HEK293 (cell line): ENCODE measurements around the gene ODAD3.
A peak's percentile ranks its signal among the peaks of the same experiment; 100 is the strongest.

Experiments
- CTCF ChIA-PET: fragments of 350-600 bp; formaldehyde crosslinking; extraction: SDS; loops from one replicate; lab custom pipeline; 2021; ENCODE audit warnings: antibody characterized with exemption; lab: Yijun Ruan, JAX
- POLR2A ChIA-PET: fragments of 300-600 bp; formaldehyde crosslinking; extraction: SDS; loops from one replicate; lab custom pipeline; 2020; ENCODE audit warnings: antibody characterized with exemption, inconsistent platforms; lab: Yijun Ruan, JAX
- H3K27ac ChIP-seq: fragments of 200-500 bp; sonication (Bioruptor generic); 2 replicates; pipeline ENCODE4 v1.5.1; 2014; ENCODE audit warnings: low read depth, low read length, control low read depth, inconsistent platforms; ENCODE audit errors: extremely low read depth
- H3K36me3 ChIP-seq, 2 experiments: fragments of 200-500 bp in 1 of 2; sonication (Bioruptor generic) in 1 of 2; 1 replicate in 1 of 2; 2 replicates in 1 of 2; pipeline ENCODE4 v1.5.1; 2014 to 2017; ENCODE audit warnings: inconsistent platforms in 2 of 2, low read length in 2 of 2; ENCODE audit not compliant: control insufficient read depth in 2 of 2, insufficient read depth in 1 of 2
- H3K4me1 ChIP-seq: fragments of 200-500 bp; sonication (Bioruptor generic); 2 replicates; pipeline ENCODE4 v1.5.1; 2014; ENCODE audit warnings: mild to moderate bottlenecking, low read length, inconsistent platforms; ENCODE audit not compliant: control insufficient read depth, insufficient read depth
- H3K4me3 ChIP-seq: 2 replicates; pipeline ENCODE4 v1.5.1; 2011; ENCODE audit warnings: low read depth, mild to moderate bottlenecking, control low read depth, low read length, moderate library complexity
- H3K9me3 ChIP-seq: fragments of 200-500 bp; sonication (Bioruptor generic); 2 replicates; pipeline ENCODE4 v1.5.1; 2014; ENCODE audit warnings: low read depth, low read length, inconsistent platforms; ENCODE audit not compliant: control insufficient read depth, insufficient read depth
- EGR2 ChIP-seq: fragments of 450-650 bp; formaldehyde crosslinking; IDR thresholded peaks from 2 replicates; pipeline ENCODE4 v1.5.1; 2016; ENCODE audit warnings: low read depth, missing biosample characterization, missing genetic modification characterization
- HOXA7 ChIP-seq: sonication (generic); formaldehyde crosslinking; IDR thresholded peaks from 2 replicates; pipeline ENCODE4 v1.8.1; 2022; ENCODE audit warnings: missing genetic modification reagents, borderline replicate concordance
- KLF16 ChIP-seq: fragments of 450-650 bp; formaldehyde crosslinking; IDR thresholded peaks from 2 replicates; pipeline ENCODE4 v1.5.1; 2017; ENCODE audit warnings: missing biosample characterization, missing genetic modification characterization
- SP2 ChIP-seq: fragments of 450-650 bp; formaldehyde crosslinking; IDR thresholded peaks from 2 replicates; pipeline ENCODE4 v1.5.1; 2016; ENCODE audit warnings: missing biosample characterization, missing genetic modification characterization
- SP3 ChIP-seq: fragments of 450-650 bp; formaldehyde crosslinking; IDR thresholded peaks from 2 replicates; pipeline ENCODE4 v1.5.1; 2016; ENCODE audit warnings: missing biosample characterization, missing genetic modification characterization
- YY2 ChIP-seq: fragments of 450-650 bp; formaldehyde crosslinking; IDR thresholded peaks from 2 replicates; pipeline ENCODE4 v1.5.1; 2016; ENCODE audit warnings: missing biosample characterization, missing genetic modification characterization
- ZBTB17 ChIP-seq: fragments of 450-650 bp; formaldehyde crosslinking; IDR thresholded peaks from 2 replicates; pipeline ENCODE4 v1.5.1; 2016; ENCODE audit warnings: missing biosample characterization, missing genetic modification characterization
- ZBTB20 ChIP-seq: fragments of 450-650 bp; formaldehyde crosslinking; IDR thresholded peaks from 2 replicates; pipeline ENCODE4 v1.5.1; 2016; ENCODE audit warnings: missing biosample characterization, missing genetic modification characterization
- ZNF121 ChIP-seq: fragments of 450-650 bp; formaldehyde crosslinking; IDR thresholded peaks from 2 replicates; pipeline ENCODE4 v1.5.1; 2016; ENCODE audit warnings: missing biosample characterization, missing genetic modification characterization
- ZNF335 ChIP-seq: fragments of 450-650 bp; formaldehyde crosslinking; conservative IDR thresholded peaks from 2 replicates; pipeline ENCODE4 v1.5.1; 2016; ENCODE audit warnings: missing biosample characterization, missing genetic modification characterization
- ZNF341 ChIP-seq: fragments of 450-650 bp; formaldehyde crosslinking; IDR thresholded peaks from 2 replicates; pipeline ENCODE4; 2016; ENCODE audit warnings: low read depth, missing biosample characterization, missing genetic modification characterization
- TF ChIP-seq, protein P1 (sequence below): fragments of 450-650 bp; formaldehyde crosslinking; IDR thresholded peaks from 2 replicates; pipeline ENCODE4 v1.5.1; 2017; ENCODE audit warnings: missing biosample characterization, missing genetic modification characterization
- TF ChIP-seq, protein P2 (sequence below): fragments of 450-650 bp; formaldehyde crosslinking; IDR thresholded peaks from 2 replicates; pipeline ENCODE4 v1.5.1; 2016; ENCODE audit warnings: missing biosample characterization, missing genetic modification characterization
- TF ChIP-seq, protein P3 (sequence below): fragments of 450-650 bp; formaldehyde crosslinking; IDR thresholded peaks from 2 replicates; pipeline ENCODE4 v1.5.1; 2016; ENCODE audit warnings: missing biosample characterization, missing genetic modification characterization
- TF ChIP-seq, protein P4 (sequence below): fragments of 450-650 bp; formaldehyde crosslinking; IDR thresholded peaks from 2 replicates; pipeline ENCODE4 v1.5.1; 2016; ENCODE audit warnings: missing biosample characterization, missing genetic modification characterization
- TF ChIP-seq, protein P5 (sequence below): fragments of 450-650 bp; formaldehyde crosslinking; IDR thresholded peaks from 2 replicates; pipeline ENCODE4 v1.5.1; 2016; ENCODE audit warnings: missing biosample characterization, missing genetic modification characterization
- TF ChIP-seq, protein P6 (sequence below): fragments of 450-650 bp; formaldehyde crosslinking; optimal IDR thresholded peaks from 2 replicates; pipeline ENCODE3; 2016; ENCODE audit warnings: missing biosample characterization, mild to moderate bottlenecking, missing genetic modification characterization

ODAD3 gene

DNA sequence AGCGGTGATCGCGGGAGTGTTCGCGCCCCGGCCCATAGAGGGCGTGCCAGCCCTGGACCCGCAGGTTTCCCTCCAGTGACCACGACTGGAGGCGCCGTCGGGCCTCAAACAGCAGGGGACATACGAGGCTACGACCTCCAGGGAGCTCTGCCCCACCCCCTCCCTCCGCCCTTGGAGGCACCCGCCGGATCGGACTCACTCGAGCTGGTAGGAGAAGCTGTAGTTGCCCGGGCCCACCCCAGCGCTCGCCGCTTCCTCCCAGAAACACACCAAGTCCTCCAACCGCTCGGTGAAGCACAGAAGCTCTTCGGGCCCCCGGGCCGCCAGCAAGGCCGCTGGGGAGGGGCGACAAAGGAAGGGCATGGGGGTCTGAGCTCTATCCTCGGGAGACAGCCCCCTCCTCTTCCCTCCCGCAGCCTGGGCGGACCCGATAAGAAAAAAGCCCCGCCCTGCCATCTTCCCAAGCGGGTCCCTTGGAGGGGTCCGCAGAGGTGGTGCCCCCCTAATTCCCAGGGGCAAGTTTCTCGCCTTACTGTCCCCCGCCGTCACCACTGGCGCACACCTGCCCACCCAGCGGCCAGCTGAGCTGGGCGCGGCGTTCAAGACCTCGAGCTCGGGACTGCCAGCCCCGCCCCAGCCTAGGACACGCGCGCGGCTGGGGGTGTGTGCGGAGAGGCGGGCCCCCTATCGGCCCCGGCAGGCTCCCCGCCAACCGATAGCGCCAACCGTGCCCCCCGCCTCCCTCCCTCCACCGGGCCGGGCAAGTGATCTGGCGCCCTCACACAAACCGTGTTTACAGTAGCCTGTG is 51.8 kb downstream of the ODAD3 start (continued):
- TF ChIP-seq ZNF121: peak; percentile 47; the same call in 1 of the 2 replicates
- TF ChIP-seq HOXA7 (CRISPR knock-in tag): no peak
- peak; percentile 14; the same call in 1 of the 2 replicates for TF ChIP-seq KLF16 (tag by site-specific recombination)
- TF ChIP-seq, protein P1, sequence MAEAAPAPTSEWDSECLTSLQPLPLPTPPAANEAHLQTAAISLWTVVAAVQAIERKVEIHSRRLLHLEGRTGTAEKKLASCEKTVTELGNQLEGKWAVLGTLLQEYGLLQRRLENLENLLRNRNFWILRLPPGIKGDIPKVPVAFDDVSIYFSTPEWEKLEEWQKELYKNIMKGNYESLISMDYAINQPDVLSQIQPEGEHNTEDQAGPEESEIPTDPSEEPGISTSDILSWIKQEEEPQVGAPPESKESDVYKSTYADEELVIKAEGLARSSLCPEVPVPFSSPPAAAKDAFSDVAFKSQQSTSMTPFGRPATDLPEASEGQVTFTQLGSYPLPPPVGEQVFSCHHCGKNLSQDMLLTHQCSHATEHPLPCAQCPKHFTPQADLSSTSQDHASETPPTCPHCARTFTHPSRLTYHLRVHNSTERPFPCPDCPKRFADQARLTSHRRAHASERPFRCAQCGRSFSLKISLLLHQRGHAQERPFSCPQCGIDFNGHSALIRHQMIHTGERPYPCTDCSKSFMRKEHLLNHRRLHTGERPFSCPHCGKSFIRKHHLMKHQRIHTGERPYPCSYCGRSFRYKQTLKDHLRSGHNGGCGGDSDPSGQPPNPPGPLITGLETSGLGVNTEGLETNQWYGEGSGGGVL (tag by site-specific recombination): peak; percentile 52
- TF ChIP-seq, protein P2, sequence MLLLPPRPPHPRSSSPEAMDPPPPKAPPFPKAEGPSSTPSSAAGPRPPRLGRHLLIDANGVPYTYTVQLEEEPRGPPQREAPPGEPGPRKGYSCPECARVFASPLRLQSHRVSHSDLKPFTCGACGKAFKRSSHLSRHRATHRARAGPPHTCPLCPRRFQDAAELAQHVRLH (tag by site-specific recombination): peak; percentile 85
- TF ChIP-seq, protein P3, sequence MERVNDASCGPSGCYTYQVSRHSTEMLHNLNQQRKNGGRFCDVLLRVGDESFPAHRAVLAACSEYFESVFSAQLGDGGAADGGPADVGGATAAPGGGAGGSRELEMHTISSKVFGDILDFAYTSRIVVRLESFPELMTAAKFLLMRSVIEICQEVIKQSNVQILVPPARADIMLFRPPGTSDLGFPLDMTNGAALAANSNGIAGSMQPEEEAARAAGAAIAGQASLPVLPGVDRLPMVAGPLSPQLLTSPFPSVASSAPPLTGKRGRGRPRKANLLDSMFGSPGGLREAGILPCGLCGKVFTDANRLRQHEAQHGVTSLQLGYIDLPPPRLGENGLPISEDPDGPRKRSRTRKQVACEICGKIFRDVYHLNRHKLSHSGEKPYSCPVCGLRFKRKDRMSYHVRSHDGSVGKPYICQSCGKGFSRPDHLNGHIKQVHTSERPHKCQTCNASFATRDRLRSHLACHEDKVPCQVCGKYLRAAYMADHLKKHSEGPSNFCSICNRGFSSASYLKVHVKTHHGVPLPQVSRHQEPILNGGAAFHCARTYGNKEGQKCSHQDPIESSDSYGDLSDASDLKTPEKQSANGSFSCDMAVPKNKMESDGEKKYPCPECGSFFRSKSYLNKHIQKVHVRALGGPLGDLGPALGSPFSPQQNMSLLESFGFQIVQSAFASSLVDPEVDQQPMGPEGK (tag by site-specific recombination): peak; percentile 67
- TF ChIP-seq ZBTB20 (tag by site-specific recombination): peak; percentile 24; the same call in 1 of the 2 replicates
- TF ChIP-seq ZBTB17 (tag by site-specific recombination): peak; percentile 33; the same call in 1 of the 2 replicates
- TF ChIP-seq, protein P4, sequence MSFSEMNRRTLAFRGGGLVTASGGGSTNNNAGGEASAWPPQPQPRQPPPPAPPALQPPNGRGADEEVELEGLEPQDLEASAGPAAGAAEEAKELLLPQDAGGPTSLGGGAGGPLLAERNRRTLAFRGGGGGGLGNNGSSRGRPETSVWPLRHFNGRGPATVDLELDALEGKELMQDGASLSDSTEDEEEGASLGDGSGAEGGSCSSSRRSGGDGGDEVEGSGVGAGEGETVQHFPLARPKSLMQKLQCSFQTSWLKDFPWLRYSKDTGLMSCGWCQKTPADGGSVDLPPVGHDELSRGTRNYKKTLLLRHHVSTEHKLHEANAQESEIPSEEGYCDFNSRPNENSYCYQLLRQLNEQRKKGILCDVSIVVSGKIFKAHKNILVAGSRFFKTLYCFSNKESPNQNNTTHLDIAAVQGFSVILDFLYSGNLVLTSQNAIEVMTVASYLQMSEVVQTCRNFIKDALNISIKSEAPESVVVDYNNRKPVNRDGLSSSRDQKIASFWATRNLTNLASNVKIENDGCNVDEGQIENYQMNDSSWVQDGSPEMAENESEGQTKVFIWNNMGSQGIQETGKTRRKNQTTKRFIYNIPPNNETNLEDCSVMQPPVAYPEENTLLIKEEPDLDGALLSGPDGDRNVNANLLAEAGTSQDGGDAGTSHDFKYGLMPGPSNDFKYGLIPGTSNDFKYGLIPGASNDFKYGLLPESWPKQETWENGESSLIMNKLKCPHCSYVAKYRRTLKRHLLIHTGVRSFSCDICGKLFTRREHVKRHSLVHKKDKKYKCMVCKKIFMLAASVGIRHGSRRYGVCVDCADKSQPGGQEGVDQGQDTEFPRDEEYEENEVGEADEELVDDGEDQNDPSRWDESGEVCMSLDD (tag by site-specific recombination): peak; percentile 69
- TF ChIP-seq EGR2: peak; percentile 32; the same call in 1 of the 2 replicates
- TF ChIP-seq, protein P5, sequence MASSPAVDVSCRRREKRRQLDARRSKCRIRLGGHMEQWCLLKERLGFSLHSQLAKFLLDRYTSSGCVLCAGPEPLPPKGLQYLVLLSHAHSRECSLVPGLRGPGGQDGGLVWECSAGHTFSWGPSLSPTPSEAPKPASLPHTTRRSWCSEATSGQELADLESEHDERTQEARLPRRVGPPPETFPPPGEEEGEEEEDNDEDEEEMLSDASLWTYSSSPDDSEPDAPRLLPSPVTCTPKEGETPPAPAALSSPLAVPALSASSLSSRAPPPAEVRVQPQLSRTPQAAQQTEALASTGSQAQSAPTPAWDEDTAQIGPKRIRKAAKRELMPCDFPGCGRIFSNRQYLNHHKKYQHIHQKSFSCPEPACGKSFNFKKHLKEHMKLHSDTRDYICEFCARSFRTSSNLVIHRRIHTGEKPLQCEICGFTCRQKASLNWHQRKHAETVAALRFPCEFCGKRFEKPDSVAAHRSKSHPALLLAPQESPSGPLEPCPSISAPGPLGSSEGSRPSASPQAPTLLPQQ (tag by site-specific recombination): peak; percentile 94

DNA sequence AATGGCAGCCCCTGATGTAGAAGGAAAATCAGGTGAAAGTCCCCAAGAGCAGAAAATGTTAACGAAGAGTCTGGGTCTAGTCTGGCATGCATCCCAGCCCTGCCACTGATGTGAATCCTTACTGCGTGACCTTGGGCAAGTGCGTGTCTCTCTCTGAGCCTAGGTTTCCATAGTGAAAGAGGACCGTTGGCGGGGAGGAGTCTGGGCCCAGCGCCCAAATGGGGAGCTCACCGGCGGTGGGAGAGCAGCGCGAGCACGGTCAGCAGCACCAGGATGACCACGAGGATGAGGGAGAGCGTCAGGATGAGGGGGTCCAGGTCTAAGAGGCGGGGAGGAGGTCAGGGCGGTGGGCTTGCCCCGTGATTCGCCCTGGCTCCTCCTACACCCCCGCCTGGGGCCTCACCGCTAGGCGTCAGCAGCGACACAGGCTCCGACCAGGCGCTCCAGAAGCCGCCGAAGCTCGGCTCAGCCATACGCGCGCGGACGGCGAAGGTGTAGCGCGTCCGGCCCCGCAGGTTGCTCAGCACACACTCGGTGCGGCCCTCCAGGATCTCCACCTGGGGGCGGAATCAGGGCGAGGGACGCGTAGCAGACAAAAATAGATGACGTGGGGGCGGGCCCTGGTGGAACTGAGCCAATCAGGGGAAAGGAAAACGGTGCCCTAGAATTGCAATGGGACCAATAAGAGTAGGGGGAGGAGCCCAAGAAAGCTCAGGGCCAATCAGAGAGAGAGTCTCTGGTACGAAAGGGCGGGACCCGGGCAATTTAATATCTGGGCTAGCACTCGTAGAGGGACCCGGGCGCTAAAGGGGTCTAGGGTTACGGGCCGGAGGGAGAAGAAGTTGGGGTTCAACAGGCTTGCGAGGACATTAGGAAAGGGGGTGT is 54.0 kb downstream of the ODAD3 start:
- CTCF ChIA-PET: interaction anchor here (0.6 to 5.9 kb wide), 59 partner anchors 10 to 1359 kb away, joined by 3 to 66 read pairs (median 4); partner anchors contain the start of genes CCDC159, ELAVL3, ODAD3 and PRKCSH
- Histone ChIP-seq H3K27ac (peak overlapping the region; percentile 59; the same call in 1 of the 2 replicates), H3K4me3 (peak overlapping the region; percentile 55), H3K4me1 (no peaks in the 10 kb centered on the region; the same call in 1 of the 2 replicates), H3K9me3 (no peaks in the 10 kb centered on the region), H3K36me3 (peaks cover 0 to 21% of the 10 kb centered on the region in 2 experiments; a peak in 2 of 3 replicates)
- POLR2A ChIA-PET: interaction anchor here (0.6 to 2.7 kb wide), 21 partner anchors 10 to 255 kb away, joined by 3 to 27 read pairs (median 5); partner anchors contain the start of genes CCDC159, ECSIT, ODAD3 and PRKCSH
- TF ChIP-seq SP3 (tag by site-specific recombination): peak; percentile 85
- TF ChIP-seq, protein P6, sequence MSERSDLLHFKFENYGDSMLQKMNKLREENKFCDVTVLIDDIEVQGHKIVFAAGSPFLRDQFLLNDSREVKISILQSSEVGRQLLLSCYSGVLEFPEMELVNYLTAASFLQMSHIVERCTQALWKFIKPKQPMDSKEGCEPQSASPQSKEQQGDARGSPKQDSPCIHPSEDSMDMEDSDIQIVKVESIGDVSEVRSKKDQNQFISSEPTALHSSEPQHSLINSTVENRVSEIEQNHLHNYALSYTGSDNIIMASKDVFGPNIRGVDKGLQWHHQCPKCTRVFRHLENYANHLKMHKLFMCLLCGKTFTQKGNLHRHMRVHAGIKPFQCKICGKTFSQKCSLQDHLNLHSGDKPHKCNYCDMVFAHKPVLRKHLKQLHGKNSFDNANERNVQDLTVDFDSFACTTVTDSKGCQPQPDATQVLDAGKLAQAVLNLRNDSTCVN (tag by site-specific recombination): peak; percentile 41
- peak; percentile 94 for TF ChIP-seq SP2
- TF ChIP-seq, protein P5 (tag by site-specific recombination): 0 out of 2 replicates have a peak, but pooled peaks have one; percentile 11
- TF ChIP-seq ZNF341 (tag by site-specific recombination): no peak
- 0 out of 2 replicates have a peak, but pooled peaks have one; percentile 19 for TF ChIP-seq YY2 (tag by site-specific recombination)
- TF ChIP-seq ZNF335 (tag by site-specific recombination): peak; percentile 66
- TF ChIP-seq, protein P3 (tag by site-specific recombination): peak; percentile 44; the same call in 1 of the 2 replicates
